Prostate gland (tissue), 2 donors: ENCODE results near the gene VDR.

Source experiments
- POLR2A ChIP-seq: fragments of 450-650 bp; IDR thresholded peaks from one replicate; pipeline ENCODE4 v1.6.1; 2016; ENCODE audit warnings: antibody characterized with exemption, mild to moderate bottlenecking
- TF ChIP-seq, protein P1 (sequence below), 4 experiments: fragments of 200-600 bp in 2 of 4; fragments of 450-650 bp in 2 of 4; sonication (generic) in 2 of 4; IDR thresholded peaks; 1 replicate in 3 of 4; 2 replicates in 1 of 4; pipeline ENCODE4 v1.5.1; 2016 to 2019; ENCODE audit warnings: antibody characterized with exemption in 4 of 4, mild to moderate bottlenecking in 2 of 4, moderate library complexity in 2 of 4

DNA sequence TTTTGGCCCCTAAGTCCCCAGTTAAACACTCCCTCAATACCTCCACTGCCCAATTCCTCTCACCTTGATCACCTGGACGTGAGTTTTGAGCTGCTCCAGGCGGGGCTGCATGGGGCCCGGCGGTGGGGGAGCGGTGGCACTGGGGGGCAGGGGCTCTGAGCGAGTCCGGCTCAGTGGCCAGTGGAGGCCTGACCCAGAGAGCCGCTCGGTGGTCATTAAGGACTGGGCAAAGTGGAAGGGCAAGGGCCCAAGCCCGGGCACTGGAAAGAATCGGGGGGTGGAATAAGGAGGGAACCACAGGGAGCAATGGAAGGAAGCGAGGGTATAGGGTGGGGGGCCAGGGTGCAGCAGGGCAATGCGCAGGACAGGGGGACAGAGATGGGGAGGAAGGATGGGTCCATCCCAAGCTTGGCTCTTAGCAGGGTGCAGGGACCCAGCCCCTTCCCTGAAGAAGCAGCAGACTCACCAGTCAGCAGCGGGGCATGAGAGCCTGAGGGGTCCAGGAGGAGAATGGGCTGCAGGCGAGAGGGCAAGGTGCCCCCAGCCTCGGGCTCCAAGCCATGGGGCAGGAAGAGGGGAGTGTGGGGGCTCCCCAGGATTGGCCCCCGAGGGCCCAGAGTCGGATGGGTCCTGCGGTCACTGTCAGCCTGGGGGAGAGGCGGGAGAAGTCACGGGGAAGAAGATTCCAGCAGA, 109.5 kb downstream of the VDR start:
- no peak for TF ChIP-seq POLR2A
- TF ChIP-seq, protein P1, sequence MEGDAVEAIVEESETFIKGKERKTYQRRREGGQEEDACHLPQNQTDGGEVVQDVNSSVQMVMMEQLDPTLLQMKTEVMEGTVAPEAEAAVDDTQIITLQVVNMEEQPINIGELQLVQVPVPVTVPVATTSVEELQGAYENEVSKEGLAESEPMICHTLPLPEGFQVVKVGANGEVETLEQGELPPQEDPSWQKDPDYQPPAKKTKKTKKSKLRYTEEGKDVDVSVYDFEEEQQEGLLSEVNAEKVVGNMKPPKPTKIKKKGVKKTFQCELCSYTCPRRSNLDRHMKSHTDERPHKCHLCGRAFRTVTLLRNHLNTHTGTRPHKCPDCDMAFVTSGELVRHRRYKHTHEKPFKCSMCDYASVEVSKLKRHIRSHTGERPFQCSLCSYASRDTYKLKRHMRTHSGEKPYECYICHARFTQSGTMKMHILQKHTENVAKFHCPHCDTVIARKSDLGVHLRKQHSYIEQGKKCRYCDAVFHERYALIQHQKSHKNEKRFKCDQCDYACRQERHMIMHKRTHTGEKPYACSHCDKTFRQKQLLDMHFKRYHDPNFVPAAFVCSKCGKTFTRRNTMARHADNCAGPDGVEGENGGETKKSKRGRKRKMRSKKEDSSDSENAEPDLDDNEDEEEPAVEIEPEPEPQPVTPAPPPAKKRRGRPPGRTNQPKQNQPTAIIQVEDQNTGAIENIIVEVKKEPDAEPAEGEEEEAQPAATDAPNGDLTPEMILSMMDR (IDR thresholded peaks at IDR 0.05) = no peak
